ENCODE measurements around the gene EHD4. TPM values are rescaled to one million over a fixed set of nuclear protein-coding genes. Genes with fewer than 3 reads are reported as not detected.

EHD4 gene
- total and polyA plus RNA-seq, 2 donors (not counting 3 experiments of a cell fraction or from before 2014, with no cell fraction given), result 96.7 to 128 TPM

DNA sequence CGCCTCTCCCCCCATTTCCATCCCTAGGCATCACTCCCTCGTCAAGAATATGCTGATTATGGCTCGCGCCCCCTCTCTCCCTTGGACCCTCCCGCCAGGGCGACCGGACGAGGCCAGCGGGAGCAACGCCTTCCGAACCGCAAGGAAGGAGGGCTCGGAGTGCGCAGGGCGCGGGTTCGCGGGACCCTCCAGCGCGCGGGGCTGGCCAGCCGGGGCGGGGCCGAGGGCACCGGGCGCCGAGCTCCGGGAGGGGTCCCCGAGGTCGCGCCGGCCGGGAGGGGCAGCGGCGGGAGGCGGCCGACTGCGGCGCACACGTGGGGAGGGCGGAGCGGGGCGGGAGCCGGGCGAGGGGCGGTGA lies 483 bp downstream of the EHD4 start:
- dilution Hi-C loops (cut with MboI; ENCODE audit: extremely low pct_ligation_motif_present, low sequenced_read_pairs), result no loop called here
- H3K27ac ChIP-seq (ENCODE audit: insufficient read depth, low read depth, low read length), result peak overlapping the region; percentile 69
- peak overlapping the region; percentile 78 for H3K9ac ChIP-seq (replicated peaks; ENCODE audit: extremely low read depth, insufficient read depth, low read length)
- no peak overlapping the region for H2AFZ ChIP-seq (ENCODE audit: low read depth, low read length)
- no peaks in the 10 kb centered on the region for H3K9me1 ChIP-seq (replicated peaks; ENCODE audit: control insufficient read depth, extremely low read depth, insufficient read depth, low read length)
- H3K36me3 ChIP-seq (ENCODE audit: control insufficient read depth in 2 of 2, extremely low read depth in 1 of 2, insufficient read depth in 2 of 2, low read length in 2 of 2), result no peaks in the 10 kb centered on the region
- POLR2A ChIA-PET, result interaction anchor here (0.9 to 1.8 kb wide), 4 partner anchors 14 to 50 kb away, joined by 3 to 11 read pairs (median 8); no protein-coding TSS in a partner anchor
- FAIRE-seq (no peak), DNase-seq (ENCODE audit: low read depth, low spot score) (peak; percentile 26)
- TF ChIP-seq POLR2A (IDR thresholded peaks at IDR 0.05; ENCODE audit: low read depth, low read length) (no peak), FOS (IDR thresholded peaks at IDR 0.05; ENCODE audit: borderline replicate concordance, insufficient read depth, low read length) (no peak), POLR2AphosphoS5 (IDR thresholded peaks at IDR 0.05; ENCODE audit: insufficient read depth, low read depth, low read length) (no peak)
- TF ChIP-seq, protein P1, sequence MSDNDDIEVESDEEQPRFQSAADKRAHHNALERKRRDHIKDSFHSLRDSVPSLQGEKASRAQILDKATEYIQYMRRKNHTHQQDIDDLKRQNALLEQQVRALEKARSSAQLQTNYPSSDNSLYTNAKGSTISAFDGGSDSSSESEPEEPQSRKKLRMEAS (IDR thresholded peaks at IDR 0.05; ENCODE audit: insufficient read depth, insufficient read length), result no peak
- TF ChIP-seq, protein P2, sequence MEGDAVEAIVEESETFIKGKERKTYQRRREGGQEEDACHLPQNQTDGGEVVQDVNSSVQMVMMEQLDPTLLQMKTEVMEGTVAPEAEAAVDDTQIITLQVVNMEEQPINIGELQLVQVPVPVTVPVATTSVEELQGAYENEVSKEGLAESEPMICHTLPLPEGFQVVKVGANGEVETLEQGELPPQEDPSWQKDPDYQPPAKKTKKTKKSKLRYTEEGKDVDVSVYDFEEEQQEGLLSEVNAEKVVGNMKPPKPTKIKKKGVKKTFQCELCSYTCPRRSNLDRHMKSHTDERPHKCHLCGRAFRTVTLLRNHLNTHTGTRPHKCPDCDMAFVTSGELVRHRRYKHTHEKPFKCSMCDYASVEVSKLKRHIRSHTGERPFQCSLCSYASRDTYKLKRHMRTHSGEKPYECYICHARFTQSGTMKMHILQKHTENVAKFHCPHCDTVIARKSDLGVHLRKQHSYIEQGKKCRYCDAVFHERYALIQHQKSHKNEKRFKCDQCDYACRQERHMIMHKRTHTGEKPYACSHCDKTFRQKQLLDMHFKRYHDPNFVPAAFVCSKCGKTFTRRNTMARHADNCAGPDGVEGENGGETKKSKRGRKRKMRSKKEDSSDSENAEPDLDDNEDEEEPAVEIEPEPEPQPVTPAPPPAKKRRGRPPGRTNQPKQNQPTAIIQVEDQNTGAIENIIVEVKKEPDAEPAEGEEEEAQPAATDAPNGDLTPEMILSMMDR (IDR thresholded peaks at IDR 0.05; ENCODE audit: extremely low read depth in 1 of 2, insufficient read depth in 1 of 2, low read depth in 1 of 2, low read length in 2 of 2), result no peak
- H3K27me3 ChIP-seq (ENCODE audit: control insufficient read depth in 2 of 2, insufficient read depth in 2 of 2, low read length in 2 of 2), result no peaks in the 10 kb centered on the region
- peak overlapping the region; percentile 77 for H3K4me2 ChIP-seq (ENCODE audit: insufficient read depth, low read length)
- H3K9me3 ChIP-seq (replicated peaks; ENCODE audit: control insufficient read depth, insufficient read depth, low read length), result no peaks in the 10 kb centered on the region
- H3K4me3 ChIP-seq (replicated peaks in 1 of 3; ENCODE audit: insufficient read depth in 1 of 3, low read depth in 1 of 3, low read length in 3 of 3), result peak overlapping the region; percentile 84 to 100 (median 97)
- no peaks in the 10 kb centered on the region for H4K20me1 ChIP-seq (replicated peaks; ENCODE audit: control insufficient read depth, extremely low read depth, insufficient read depth, low read length)
- peaks cover 40% of the 10 kb centered on the region for H3K4me1 ChIP-seq (ENCODE audit: control insufficient read depth, extremely low read depth, insufficient read depth, low read length)
- CTCF ChIA-PET, result interaction anchor here (0.9 to 7.1 kb wide), 14 partner anchors 9 to 68 kb away, joined by 3 to 44 read pairs (median 9); no protein-coding TSS in a partner anchor
- BruUV-seq (replicated peaks), result TSS peak; percentile 26
- intact Hi-C loops (cut with micrococcal nuclease), result loop anchor here (1.0 to 5.0 kb wide), 5 partner anchors 28 to 200 kb away; partner anchors contain the start of gene MAPKBP1
- H3K79me2 ChIP-seq (ENCODE audit: control insufficient read depth, insufficient read depth, low read length), result peaks cover 55% of the 10 kb centered on the region
